HepG2 (cell line): ENCODE data around the gene LITAF. TPM values are rescaled to one million over a fixed set of nuclear protein-coding genes. Genes with fewer than 3 reads are reported as not detected.

Experiments used
- ATAC-seq: fragments of 200-7000 bp; cut with Tn5 transposase; 3 replicates; pipeline ENCODE4 v1.9.1; 2020; ENCODE audit warnings: mild to moderate bottlenecking, moderate library complexity
- BruUV-seq: library from RNA; stranded (reverse); fragments of 400-500 nt; replicated peaks from 2 replicates; lab custom pipeline; 2021; lab: Mats Ljungman, UMichigan
- CTCF ChIA-PET: fragments of 300-600 bp; formaldehyde crosslinking; extraction: SDS; loops from one replicate; lab custom pipeline; 2021; ENCODE audit warnings: low total read pairs, inconsistent platforms, low intra/inter-chr PET ratio; lab: Yijun Ruan, JAX
- POLR2A ChIA-PET: fragments of 350-600 bp; sonication (Branson Sonifier 250); formaldehyde crosslinking; loops from one replicate; lab custom pipeline; 2020; ENCODE audit warnings: antibody characterized with exemption, inconsistent platforms; lab: Yijun Ruan, JAX
- DNase-seq: peaks from one replicate; pipeline ENCODE4 v3.0.0-alpha.2; 2015; ENCODE audit warnings: low spot score
- FAIRE-seq: peaks from 3 replicates; lab custom pipeline; 2011; peaks lifted over from hg19 to GRCh38; lab: Jason Lieb, UNC
- H2AFZ ChIP-seq: one replicate; pipeline ENCODE4 v1.6.1; 2011; ENCODE audit warnings: low read length, inconsistent platforms
- H3K27ac ChIP-seq: fragments of 300-600 bp; 3 replicates; pipeline ENCODE4 v1.8.0; 2011; ENCODE audit warnings: mixed run types, mild to moderate bottlenecking, mixed read lengths, low read length, inconsistent platforms; ENCODE audit not compliant: insufficient read depth; ENCODE audit errors: extremely low read length
- H3K27me3 ChIP-seq, 2 experiments: fragments of 200-600 bp in 1 of 2; 2 replicates in 1 of 2; 3 replicates in 1 of 2; pipeline versions ENCODE4 v1.6.0 to v1.8.0; 2011; ENCODE audit warnings: low read length in 2 of 2, mild to moderate bottlenecking in 2 of 2, moderate library complexity in 2 of 2, inconsistent platforms in 1 of 2; ENCODE audit not compliant: insufficient read depth in 2 of 2, control insufficient read depth in 1 of 2
- H3K36me3 ChIP-seq, 2 experiments: fragments of 200-600 bp in 1 of 2; replicated peaks in 1 of 2; 2 replicates in 1 of 2; 3 replicates in 1 of 2; pipeline versions ENCODE4 v1.5.1 to v1.8.0; 2011; ENCODE audit warnings: low read length in 2 of 2, inconsistent platforms in 1 of 2; ENCODE audit not compliant: insufficient read depth in 2 of 2, control insufficient read depth in 1 of 2
- H3K4me1 ChIP-seq: 2 replicates; pipeline ENCODE4 v1.5.1; 2012; ENCODE audit warnings: low read length, inconsistent platforms; ENCODE audit not compliant: insufficient read depth
- H3K4me2 ChIP-seq: 2 replicates; pipeline ENCODE4 v1.6.0; 2011; ENCODE audit warnings: low read depth, low read length, inconsistent platforms
- H3K4me3 ChIP-seq, 3 experiments: fragments of 200-600 bp in 1 of 3; sonication (generic), shearing (Covaris generic) in 1 of 3; replicated peaks in 1 of 3; 2 replicates each; pipeline ENCODE4 v1.5.1; 2011 to 2016; ENCODE audit warnings: low read length in 3 of 3, inconsistent platforms in 2 of 3, low read depth in 2 of 3, mild to moderate bottlenecking in 2 of 3, control low read depth in 1 of 3, mixed read lengths in 1 of 3; ENCODE audit not compliant: insufficient read depth in 1 of 3
- H3K79me2 ChIP-seq: one replicate; pipeline ENCODE4 v1.6.1; 2011; ENCODE audit warnings: low read length, inconsistent platforms; ENCODE audit not compliant: insufficient read depth
- H3K9ac ChIP-seq: 2 replicates; pipeline ENCODE4 v1.6.0; 2011; ENCODE audit warnings: mild to moderate bottlenecking, low read depth, low read length, inconsistent platforms; ENCODE audit not compliant: insufficient read depth
- H3K9me3 ChIP-seq: 2 replicates; pipeline ENCODE4 v1.5.1; 2012; ENCODE audit warnings: mild to moderate bottlenecking, low read length
- H4K20me1 ChIP-seq: 2 replicates; pipeline ENCODE4 v1.6.0; 2011; ENCODE audit warnings: inconsistent platforms, mild to moderate bottlenecking, low read length, moderate library complexity; ENCODE audit not compliant: insufficient read depth
- ATAD3A ChIP-seq: sonication (generic); formaldehyde crosslinking; IDR thresholded peaks from 2 replicates; pipeline ENCODE4 v1.4.0; 2020; ENCODE audit warnings: missing genetic modification reagents
- CC2D1A ChIP-seq: sonication (generic); formaldehyde crosslinking; IDR thresholded peaks from 2 replicates; pipeline ENCODE4 v1.8.1; 2023; ENCODE audit warnings: mild to moderate bottlenecking, missing genetic modification reagents
- DZIP1 ChIP-seq: sonication (generic); formaldehyde crosslinking; IDR thresholded peaks from 2 replicates; pipeline ENCODE4 v1.5.0; 2020; ENCODE audit warnings: mild to moderate bottlenecking, missing genetic modification reagents
- FOXP1 ChIP-seq, 2 experiments: fragments of 450-650 bp in 1 of 2; IDR thresholded peaks; 2 replicates each; pipeline ENCODE4 v1.6.1; 2017 to 2018; ENCODE audit warnings: antibody characterized with exemption in 1 of 2
- HNF4A ChIP-seq: sonication (generic); formaldehyde crosslinking; IDR thresholded peaks from 2 replicates; pipeline ENCODE4 v1.4.0; 2020; ENCODE audit warnings: missing genetic modification reagents
- IKZF1 ChIP-seq: fragments of 450-650 bp; IDR thresholded peaks from 2 replicates; pipeline ENCODE4 v1.7.1; 2016
- ISX ChIP-seq: sonication (generic); formaldehyde crosslinking; conservative IDR thresholded peaks from 2 replicates; pipeline ENCODE4 v1.5.0; 2020; ENCODE audit warnings: missing genetic modification reagents
- JARID2 ChIP-seq: sonication (generic); formaldehyde crosslinking; IDR thresholded peaks from 2 replicates; pipeline ENCODE4 v1.8.1; 2023; ENCODE audit warnings: missing genetic modification reagents, inconsistent platforms; ENCODE audit not compliant: insufficient replicate concordance
- MAF1 ChIP-seq: sonication (generic); formaldehyde crosslinking; IDR thresholded peaks from 2 replicates; pipeline ENCODE4 v1.5.0; 2020; ENCODE audit warnings: missing genetic modification reagents, borderline replicate concordance
- MBD4 ChIP-seq: IDR thresholded peaks from 2 replicates; pipeline ENCODE4 v1.6.1; 2012; ENCODE audit warnings: low read length, inconsistent platforms, borderline replicate concordance
- MEIS1 ChIP-seq: sonication (generic); formaldehyde crosslinking; IDR thresholded peaks from 2 replicates; pipeline ENCODE4 v1.9.0; 2021; ENCODE audit warnings: mild to moderate bottlenecking, missing genetic modification reagents, moderate library complexity, borderline replicate concordance
- MYC ChIP-seq: sonication (generic); formaldehyde crosslinking; IDR thresholded peaks from 2 replicates; pipeline ENCODE4 v1.9.0; 2021; ENCODE audit warnings: missing genetic modification reagents, borderline replicate concordance
- NCOA5 ChIP-seq: sonication (generic); formaldehyde crosslinking; IDR thresholded peaks from 2 replicates; pipeline ENCODE4 v1.4.0; 2020; ENCODE audit warnings: missing genetic modification reagents
- NFYB ChIP-seq: sonication (generic); formaldehyde crosslinking; IDR thresholded peaks from 2 replicates; pipeline ENCODE4 v1.4.0; 2020; ENCODE audit warnings: missing genetic modification reagents
- NR3C1 ChIP-seq: sonication (generic); formaldehyde crosslinking; IDR thresholded peaks from 2 replicates; pipeline ENCODE4 v1.4.0; 2020; ENCODE audit warnings: missing genetic modification reagents
- PCBP1 ChIP-seq: fragments of 200-400 bp; formaldehyde crosslinking; IDR thresholded peaks from 2 replicates; pipeline ENCODE4 v1.6.1; 2017; ENCODE audit warnings: mild to moderate bottlenecking, low read depth, low read length, borderline replicate concordance
- PHF20 ChIP-seq: sonication (generic); formaldehyde crosslinking; IDR thresholded peaks from 2 replicates; pipeline ENCODE4 v1.5.0; 2020; ENCODE audit warnings: mild to moderate bottlenecking, missing genetic modification reagents
- RAD21 ChIP-seq: fragments of 450-650 bp; formaldehyde crosslinking; IDR thresholded peaks from 2 replicates; pipeline ENCODE4 v1.5.0; 2020; ENCODE audit warnings: mild to moderate bottlenecking
- RXRB ChIP-seq: IDR thresholded peaks from 2 replicates; pipeline ENCODE4 v1.6.1; 2016; ENCODE audit warnings: borderline replicate concordance, missing genetic modification reagents, missing compliant biosample characterization
- SMAD9 ChIP-seq: sonication (generic); formaldehyde crosslinking; IDR thresholded peaks from 2 replicates; pipeline ENCODE4 v1.5.1; 2020; ENCODE audit warnings: mild to moderate bottlenecking, missing genetic modification reagents
- SOX5 ChIP-seq: IDR thresholded peaks from 2 replicates; pipeline ENCODE4 v1.6.1; 2016; ENCODE audit warnings: borderline replicate concordance
- ZNF772 ChIP-seq: sonication (generic); formaldehyde crosslinking; IDR thresholded peaks from 2 replicates; pipeline ENCODE4 v1.5.0; 2020; ENCODE audit warnings: mild to moderate bottlenecking, missing genetic modification reagents
- ZNF782 ChIP-seq: sonication (generic); formaldehyde crosslinking; IDR thresholded peaks from 2 replicates; pipeline ENCODE4 v1.4.0; 2020; ENCODE audit warnings: missing genetic modification reagents, mild to moderate bottlenecking, borderline replicate concordance
- ZSCAN12 ChIP-seq: sonication (generic); formaldehyde crosslinking; IDR thresholded peaks from 2 replicates; pipeline ENCODE4 v1.9.0; 2021; ENCODE audit warnings: mild to moderate bottlenecking, missing genetic modification reagents
- WGBS: methylation state at CpG from one replicate; pipeline ENCODE4 v1.1.6; 2017; ENCODE audit warnings: low lambda C conversion rate; 5-methylcytosine and 5-hydroxymethylcytosine counted together
- in situ Hi-C: cut with HindIII; loops from 2 replicates; pipeline ENCODE4 v1.10.0; 2017; ENCODE audit warnings: low pct_unique_long_range_greater_than_20kb; ENCODE audit not compliant: extremely low pct_ligation_motif_present
- intact Hi-C: fragments of 100-400 bp; cut with micrococcal nuclease; formaldehyde crosslinking; loops from one replicate; pipeline ENCODE4 v1.10.0; 2022; ENCODE audit not compliant: unreplicated experiment
- polyA plus RNA-seq, 8 experiments: library from polyadenylated mRNA; depleted of rRNA in 3 of 8; stranded (reverse) in 7 of 8; unstranded in 1 of 8; fragments of >200 nt; fragmentation: Illumina TruSeq in 4 of 8; extraction: Trizol in 4 of 8; gene quantifications; 2 replicates each; pipeline versions ENCODE4 v1.2.1 to v1.2.3, GENCODE V29; 2011 to 2016; ENCODE audit warnings: low read depth in 4 of 8, missing spikeins in 1 of 8, mixed read lengths in 1 of 8; ENCODE audit not compliant: insufficient read depth in 1 of 8
- total RNA-seq, 5 experiments: library from RNA; depleted of rRNA; stranded (reverse); fragments of >200 nt; fragmentation: Illumina TruSeq; extraction: Trizol; gene quantifications; 2 replicates each; pipeline ENCODE4 v1.2.3, GENCODE V29; 2016; ENCODE audit warnings: low read depth in 1 of 5

LITAF gene
- total and polyA plus RNA-seq, 2 of the 13 experiments (the other 11 are each of a cell fraction or from before 2014, with no cell fraction given): 80.1 to 141 TPM

GRCh38 chr16:11632455-11632939 is 45.8 kb upstream of the LITAF start:
- no peak for FAIRE-seq
- H2AFZ ChIP-seq: peak overlapping the region; percentile 61
- no peaks in the 10 kb centered on the region for H4K20me1 ChIP-seq
- intact Hi-C loops: loop anchor here (1.0 kb wide), 1 partner anchor 20 kb away; no protein-coding TSS in a partner anchor
- peak; percentile 72 for ATAC-seq
- peak; percentile 63 for DNase-seq
- ChIA-PET CTCF (no interaction called here), POLR2A (interaction anchor here (0.5 to 2.5 kb wide), 7 partner anchors 8 to 110 kb away, joined by 3 to 10 read pairs (median 4); partner anchors contain the start of genes LITAF and TXNDC11)
- H3K4me2 ChIP-seq: peak overlapping the region; percentile 88
- no TSS peak for BruUV-seq
- H3K36me3 ChIP-seq: no peaks in the 10 kb centered on the region
- H3K79me2 ChIP-seq: no peaks in the 10 kb centered on the region
- WGBS: 2% methylated on average over 15 of the region's 15 CpGs
- peaks cover 0 to 13% of the 10 kb centered on the region in 2 experiments; a peak in 2 of 5 replicates for H3K27me3 ChIP-seq
- H3K27ac ChIP-seq: no peak overlapping the region
- peaks cover 64% of the 10 kb centered on the region for H3K4me1 ChIP-seq
- H3K9ac ChIP-seq: peak overlapping the region; percentile 61
- in situ Hi-C loops: no loop called here
- peak overlapping the region; percentile 41 to 70 (median 52) for H3K4me3 ChIP-seq
- H3K9me3 ChIP-seq: no peaks in the 10 kb centered on the region
- TF ChIP-seq SMAD9 (no peak), RAD21 (CRISPR knock-in tag) (0 out of 2 replicates have a peak, but pooled peaks have one; percentile 21), MBD4 (no peak), NCOA5 (CRISPR knock-in tag) (no peak), CC2D1A (no peak), ISX (CRISPR knock-in tag) (no peak), NR3C1 (CRISPR knock-in tag) (no peak), FOXP1 (IDR thresholded peaks at IDR 0.05) (no peak), FOXP1 (CRISPR knock-in tag; IDR thresholded peaks at IDR 0.05) (no peak), PCBP1 (0 out of 2 replicates have a peak, but pooled peaks have one; percentile 32), ZNF772 (CRISPR knock-in tag) (peak; percentile 69; the same call in 1 of the 2 replicates), JARID2 (CRISPR knock-in tag) (no peak), ZNF782 (CRISPR knock-in tag) (peak; percentile 81; the same call in 1 of the 2 replicates), MAF1 (CRISPR knock-in tag) (no peak), IKZF1 (no peak), MYC (CRISPR knock-in tag) (peak; percentile 56; the same call in 1 of the 2 replicates), HNF4A (CRISPR knock-in tag) (peak; percentile 80), DZIP1 (CRISPR knock-in tag) (0 out of 2 replicates have a peak, but pooled peaks have one; percentile 47), SOX5 (CRISPR knock-in tag) (peak; percentile 57; the same call in 1 of the 2 replicates), ZSCAN12 (CRISPR knock-in tag) (no peak), ATAD3A (CRISPR knock-in tag) (no peak), MEIS1 (CRISPR knock-in tag) (no peak), PHF20 (no peak), NFYB (no peak), RXRB (CRISPR knock-in tag) (no peak)
